HCT116 (cell line): ENCODE results near the gene NOS2. TPM values are rescaled to one million over a fixed set of nuclear protein-coding genes. Genes with fewer than 3 reads are reported as not detected.

ENCODE experiments used
- ATAC-seq: fragments of 200-7000 bp; cut with Tn5 transposase; 2 replicates; pipeline ENCODE4 v1.9.1; 2020; ENCODE audit warnings: mild to moderate bottlenecking, moderate library complexity
- BruUV-seq: library from RNA; stranded (reverse); fragments of 400-500 nt; replicated peaks from 2 replicates; lab custom pipeline; 2021; lab: Mats Ljungman, UMichigan
- CTCF ChIA-PET: fragments of 300-600 bp; sonication (Branson Sonifier 250); formaldehyde crosslinking; loops from one replicate; lab custom pipeline; 2021; ENCODE audit warnings: antibody characterized with exemption; lab: Charles Lee
- POLR2A ChIA-PET: fragments of 300-600, 350-600 bp; sonication (Branson Sonifier 250); formaldehyde crosslinking; loops from one replicate; lab custom pipeline; 2021; ENCODE audit warnings: antibody characterized with exemption; lab: Charles Lee
- RAD21 ChIA-PET, 2 experiments: fragments of 300-600 bp; sonication (Branson Sonifier 250); formaldehyde crosslinking; loops; one replicate each; lab custom pipeline; 2023; ENCODE audit warnings: low total read pairs in 2 of 2; ENCODE audit not compliant: uncharacterized antibody in 2 of 2, unreplicated experiment in 2 of 2, low non-redundant PET in 1 of 2; lab: Charles Lee
- DNase-seq: peaks from one replicate; pipeline ENCODE4 v3.0.0-alpha.2; 2010; ENCODE audit warnings: low read depth, low spot score
- H2AFZ ChIP-seq: fragments of 200-600 bp; shearing (Covaris generic), sonication (generic); 2 replicates; pipeline ENCODE4 v1.6.1; 2017; ENCODE audit warnings: low read depth, mixed run types, mixed read lengths, antibody characterized with exemption, low read length; ENCODE audit not compliant: poor library complexity, severe bottlenecking
- H3K27ac ChIP-seq: 2 replicates; pipeline ENCODE4 v1.5.1; 2012; ENCODE audit warnings: low read depth, low read length
- H3K27me3 ChIP-seq: fragments of 200-600 bp; sonication (generic); 2 replicates; pipeline ENCODE4 v1.6.1; 2016; ENCODE audit warnings: mixed run types, low read length, mixed read lengths; ENCODE audit not compliant: insufficient read depth
- H3K36me3 ChIP-seq, 2 experiments: fragments of 200-500 bp in 1 of 2; fragments of 200-600 bp in 1 of 2; sonication (Bioruptor generic) in 1 of 2; sonication (generic) in 1 of 2; 2 replicates each; pipeline versions ENCODE4 v1.5.1 to v1.6.1; 2014 to 2016; ENCODE audit warnings: low read length in 2 of 2, inconsistent platforms in 1 of 2, mixed read lengths in 1 of 2, mixed run types in 1 of 2; ENCODE audit not compliant: insufficient read depth in 2 of 2, control insufficient read depth in 1 of 2
- H3K4me1 ChIP-seq, 2 experiments: fragments of 200-600 bp in 1 of 2; sonication (generic) in 1 of 2; 2 replicates each; pipeline versions ENCODE4 v1.5.1 to v1.6.1; 2012 to 2017; ENCODE audit warnings: low read length in 2 of 2, inconsistent platforms in 1 of 2, mild to moderate bottlenecking in 1 of 2, mixed read lengths in 1 of 2, mixed run types in 1 of 2, moderate library complexity in 1 of 2; ENCODE audit not compliant: insufficient read depth in 2 of 2, control insufficient read depth in 1 of 2
- H3K4me2 ChIP-seq: fragments of 200-600 bp; sonication (generic); 2 replicates; pipeline ENCODE4 v1.6.1; 2017; ENCODE audit warnings: mixed run types, low read length, mixed read lengths
- H3K4me3 ChIP-seq, 2 experiments: fragments of 200-600 bp in 1 of 2; sonication (generic) in 1 of 2; replicated peaks in 1 of 2; 2 replicates each; pipeline ENCODE4 v1.5.1; 2011 to 2016; ENCODE audit warnings: low read length in 2 of 2, control low read depth in 1 of 2, low read depth in 1 of 2, mild to moderate bottlenecking in 1 of 2, mixed read lengths in 1 of 2, mixed run types in 1 of 2
- H3K79me2 ChIP-seq: fragments of 200-600 bp; sonication (generic); 2 replicates; pipeline ENCODE4 v1.6.1; 2017; ENCODE audit warnings: mild to moderate bottlenecking, mixed run types, low read length, moderate library complexity, mixed read lengths; ENCODE audit not compliant: insufficient read depth
- H3K9ac ChIP-seq: fragments of 200-600 bp; sonication (generic); 2 replicates; pipeline ENCODE4 v1.6.1; 2016; ENCODE audit warnings: low read length, mixed read lengths
- H3K9me2 ChIP-seq: fragments of 200-600 bp; sonication (generic), shearing (Covaris generic); 2 replicates; pipeline ENCODE4 v1.6.1; 2017; ENCODE audit warnings: mixed run types, mild to moderate bottlenecking, moderate library complexity; ENCODE audit not compliant: insufficient read depth
- H3K9me3 ChIP-seq, 2 experiments: fragments of 200-500 bp in 1 of 2; fragments of 200-600 bp in 1 of 2; sonication (Bioruptor generic) in 1 of 2; sonication (generic) in 1 of 2; 2 replicates each; pipeline ENCODE4 v1.6.1; 2014 to 2017; ENCODE audit warnings: low read length in 2 of 2, mixed read lengths in 2 of 2, inconsistent platforms in 1 of 2, low read depth in 1 of 2, mild to moderate bottlenecking in 1 of 2, mixed run types in 1 of 2, moderate library complexity in 1 of 2; ENCODE audit not compliant: control insufficient read depth in 1 of 2, insufficient read depth in 1 of 2
- H4K20me1 ChIP-seq: fragments of 200-600 bp; sonication (generic), shearing (Covaris generic); 2 replicates; pipeline ENCODE4 v1.6.1; 2017; ENCODE audit warnings: mixed run types, mild to moderate bottlenecking, moderate library complexity; ENCODE audit not compliant: insufficient read depth
- ELF1 ChIP-seq: IDR thresholded peaks from 2 replicates; pipeline ENCODE4 v1.6.1; 2012; ENCODE audit warnings: low read depth, borderline replicate concordance
- EZH2 ChIP-seq: fragments of 200-600 bp; sonication (generic); IDR thresholded peaks from 2 replicates; pipeline ENCODE4 v1.6.1; 2017; ENCODE audit warnings: antibody characterized with exemption, mixed run types
- MAX ChIP-seq: IDR thresholded peaks from 2 replicates; pipeline ENCODE4 v1.6.1; 2012
- POLR2A ChIP-seq: IDR thresholded peaks from 2 replicates; pipeline ENCODE4 v1.7.0; 2011; ENCODE audit warnings: borderline replicate concordance; ENCODE audit not compliant: insufficient read depth, insufficient read length; ENCODE audit errors: extremely low read depth
- RAD21 ChIP-seq: IDR thresholded peaks from 2 replicates; pipeline ENCODE4 v1.6.1; 2012; ENCODE audit warnings: low read depth, mild to moderate bottlenecking
- TCF7L2 ChIP-seq: IDR thresholded peaks from 2 replicates; pipeline ENCODE4 v1.7.0; 2011; ENCODE audit warnings: borderline replicate concordance, inconsistent platforms; ENCODE audit not compliant: insufficient read depth, insufficient read length; ENCODE audit errors: extremely low read depth
- YY1 ChIP-seq: IDR thresholded peaks from 2 replicates; pipeline ENCODE4 v1.6.1; 2011; ENCODE audit warnings: low read length, low read depth, moderate library complexity, mild to moderate bottlenecking; ENCODE audit not compliant: insufficient replicate concordance; ENCODE audit errors: extremely low read depth
- intact Hi-C: fragments of 100-400 bp; cut with micrococcal nuclease; formaldehyde crosslinking; loops from 2 replicates; pipeline ENCODE4 v1.10.0; 2022
- total RNA-seq: library from RNA; stranded (reverse); gene quantifications from one replicate; pipeline ENCODE4 v1.2.1, GENCODE V29; 2021; ENCODE audit not compliant: unreplicated experiment
- TF ChIP-seq, protein P1 (sequence below), 3 experiments: fragments of 200-600 bp in 1 of 3; sonication (generic) in 1 of 3; IDR thresholded peaks in 2 of 3; conservative IDR thresholded peaks in 1 of 3; 2 replicates each; pipeline ENCODE4 v1.5.1; 2012 to 2017; ENCODE audit warnings: low read depth in 2 of 3, low read length in 2 of 3, antibody characterized with exemption in 1 of 3, borderline replicate concordance in 1 of 3, control low read depth in 1 of 3, mild to moderate bottlenecking in 1 of 3, mixed read lengths in 1 of 3, mixed run types in 1 of 3, moderate library complexity in 1 of 3; ENCODE audit not compliant: insufficient read depth in 1 of 3
- TF ChIP-seq, protein P2 (sequence below): IDR thresholded peaks from 2 replicates; pipeline ENCODE4 v1.6.1; 2011; ENCODE audit warnings: mild to moderate bottlenecking, low read length, moderate library complexity; ENCODE audit not compliant: insufficient replicate concordance; ENCODE audit errors: extremely low read depth

The NOS2 gene
- total RNA-seq, 1 experiment from 2014 or later = 0.07 TPM

- H3K4me2 ChIP-seq = no peak overlapping the region
- no peaks in the 10 kb centered on the region for H3K9me2 ChIP-seq
- ATAC-seq (peak; percentile 86), DNase-seq (peak; percentile 24)
- no TSS peak for BruUV-seq
- no peak overlapping the region for H3K27ac ChIP-seq
- intact Hi-C loops = loop anchor here (1.0 to 10.0 kb wide), 3 partner anchors 120 to 525 kb away; no protein-coding TSS in a partner anchor
- no peaks in the 10 kb centered on the region for H4K20me1 ChIP-seq
- H3K4me3 ChIP-seq = no peak overlapping the region
- no peak overlapping the region for H2AFZ ChIP-seq
- TF ChIP-seq, protein P1, sequence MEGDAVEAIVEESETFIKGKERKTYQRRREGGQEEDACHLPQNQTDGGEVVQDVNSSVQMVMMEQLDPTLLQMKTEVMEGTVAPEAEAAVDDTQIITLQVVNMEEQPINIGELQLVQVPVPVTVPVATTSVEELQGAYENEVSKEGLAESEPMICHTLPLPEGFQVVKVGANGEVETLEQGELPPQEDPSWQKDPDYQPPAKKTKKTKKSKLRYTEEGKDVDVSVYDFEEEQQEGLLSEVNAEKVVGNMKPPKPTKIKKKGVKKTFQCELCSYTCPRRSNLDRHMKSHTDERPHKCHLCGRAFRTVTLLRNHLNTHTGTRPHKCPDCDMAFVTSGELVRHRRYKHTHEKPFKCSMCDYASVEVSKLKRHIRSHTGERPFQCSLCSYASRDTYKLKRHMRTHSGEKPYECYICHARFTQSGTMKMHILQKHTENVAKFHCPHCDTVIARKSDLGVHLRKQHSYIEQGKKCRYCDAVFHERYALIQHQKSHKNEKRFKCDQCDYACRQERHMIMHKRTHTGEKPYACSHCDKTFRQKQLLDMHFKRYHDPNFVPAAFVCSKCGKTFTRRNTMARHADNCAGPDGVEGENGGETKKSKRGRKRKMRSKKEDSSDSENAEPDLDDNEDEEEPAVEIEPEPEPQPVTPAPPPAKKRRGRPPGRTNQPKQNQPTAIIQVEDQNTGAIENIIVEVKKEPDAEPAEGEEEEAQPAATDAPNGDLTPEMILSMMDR (IDR thresholded peaks at IDR 0.05 in 2 of 3, conservative IDR thresholded peaks at IDR 0.05 in 1 of 3; ENCODE audit: borderline replicate concordance in 1 of 3, insufficient read depth in 1 of 3, low read depth in 2 of 3, low read length in 2 of 3) = peak; percentile 92 to 94 (median 93)
- TF ChIP-seq EZH2 (no peak), POLR2A (no peak), YY1 (no peak), ELF1 (no peak), RAD21 (peak; percentile 77), TCF7L2 (peak; percentile 26), MAX (no peak)
- TF ChIP-seq, protein P2, sequence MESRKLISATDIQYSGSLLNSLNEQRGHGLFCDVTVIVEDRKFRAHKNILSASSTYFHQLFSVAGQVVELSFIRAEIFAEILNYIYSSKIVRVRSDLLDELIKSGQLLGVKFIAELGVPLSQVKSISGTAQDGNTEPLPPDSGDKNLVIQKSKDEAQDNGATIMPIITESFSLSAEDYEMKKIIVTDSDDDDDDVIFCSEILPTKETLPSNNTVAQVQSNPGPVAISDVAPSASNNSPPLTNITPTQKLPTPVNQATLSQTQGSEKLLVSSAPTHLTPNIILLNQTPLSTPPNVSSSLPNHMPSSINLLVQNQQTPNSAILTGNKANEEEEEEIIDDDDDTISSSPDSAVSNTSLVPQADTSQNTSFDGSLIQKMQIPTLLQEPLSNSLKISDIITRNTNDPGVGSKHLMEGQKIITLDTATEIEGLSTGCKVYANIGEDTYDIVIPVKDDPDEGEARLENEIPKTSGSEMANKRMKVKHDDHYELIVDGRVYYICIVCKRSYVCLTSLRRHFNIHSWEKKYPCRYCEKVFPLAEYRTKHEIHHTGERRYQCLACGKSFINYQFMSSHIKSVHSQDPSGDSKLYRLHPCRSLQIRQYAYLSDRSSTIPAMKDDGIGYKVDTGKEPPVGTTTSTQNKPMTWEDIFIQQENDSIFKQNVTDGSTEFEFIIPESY = no peak
- H3K27me3 ChIP-seq = no peaks in the 10 kb centered on the region; the same call in none of the 2 replicates
- no peaks in the 10 kb centered on the region for H3K36me3 ChIP-seq
- RAD21 ChIA-PET = interaction anchor here (1.3 to 1.8 kb wide), 3 partner anchors 45 to 120 kb away, joined by 3 to 19 read pairs (median 11); no protein-coding TSS in a partner anchor
- H3K9me3 ChIP-seq = no peaks in the 10 kb centered on the region
- CTCF ChIA-PET = interaction anchor here (0.6 to 3.7 kb wide), 13 partner anchors 8 to 656 kb away, joined by 3 to 108 read pairs (median 3); no protein-coding TSS in a partner anchor
- no peak overlapping the region for H3K9ac ChIP-seq
- no peaks in the 10 kb centered on the region for H3K79me2 ChIP-seq
- POLR2A ChIA-PET = interaction anchor here (1.0 kb wide), 1 partner anchor 120 kb away, joined by 4 read pairs; no protein-coding TSS in a partner anchor
- H3K4me1 ChIP-seq = no peaks in the 10 kb centered on the region
Observed at GRCh38 chr17:27760069-27760885, 40.1 kb downstream of the NOS2 start.
